GM06990 (cell line): ENCODE data around the gene ABHD13.

Experiments used
- DNase-seq: peaks from one replicate; pipeline ENCODE4 v3.0.0-alpha.2; 2011; ENCODE audit not compliant: insufficient read length; ENCODE audit errors: extremely low read depth
- H3K27me3 ChIP-seq: replicated peaks from 2 replicates; pipeline ENCODE4 v1.6.0; 2011; ENCODE audit warnings: low read length; ENCODE audit not compliant: control insufficient read depth, insufficient read depth
- H3K36me3 ChIP-seq: 2 replicates; pipeline ENCODE4 v1.5.1; 2011; ENCODE audit warnings: low read length; ENCODE audit not compliant: control insufficient read depth, insufficient read depth
- H3K4me3 ChIP-seq: replicated peaks from 2 replicates; pipeline ENCODE4 v1.5.1; 2011; ENCODE audit warnings: low read depth, mild to moderate bottlenecking, control low read depth, low read length
- TF ChIP-seq, protein P1 (sequence below): IDR thresholded peaks from 2 replicates; pipeline ENCODE4 v1.5.1; 2011; ENCODE audit warnings: low read length, control low read depth, mild to moderate bottlenecking, inconsistent platforms; ENCODE audit not compliant: insufficient read depth, poor library complexity, severe bottlenecking

ABHD13 gene

DNA sequence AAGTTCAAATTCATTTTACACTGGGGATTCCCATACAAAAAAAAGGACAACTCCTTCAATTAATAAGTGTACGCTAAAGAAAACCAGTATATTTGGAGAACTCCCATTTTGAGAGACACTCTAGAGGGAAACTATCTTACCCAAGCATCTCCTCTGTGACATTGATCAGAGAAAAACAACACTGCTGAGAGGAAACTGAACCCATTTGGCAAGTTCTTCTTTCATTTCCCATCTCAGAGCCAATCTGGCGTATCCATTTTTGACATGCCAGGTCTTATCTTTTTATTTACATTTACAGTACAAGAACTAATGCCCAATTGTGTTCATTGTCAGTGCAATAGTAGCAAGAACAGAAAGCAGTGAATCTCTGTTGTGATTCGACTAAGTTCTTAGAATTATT lies 33.0 kb upstream of the ABHD13 start:
- DNase-seq, result no peak
- no peaks in the 10 kb centered on the region for H3K36me3 ChIP-seq
- TF ChIP-seq, protein P1, sequence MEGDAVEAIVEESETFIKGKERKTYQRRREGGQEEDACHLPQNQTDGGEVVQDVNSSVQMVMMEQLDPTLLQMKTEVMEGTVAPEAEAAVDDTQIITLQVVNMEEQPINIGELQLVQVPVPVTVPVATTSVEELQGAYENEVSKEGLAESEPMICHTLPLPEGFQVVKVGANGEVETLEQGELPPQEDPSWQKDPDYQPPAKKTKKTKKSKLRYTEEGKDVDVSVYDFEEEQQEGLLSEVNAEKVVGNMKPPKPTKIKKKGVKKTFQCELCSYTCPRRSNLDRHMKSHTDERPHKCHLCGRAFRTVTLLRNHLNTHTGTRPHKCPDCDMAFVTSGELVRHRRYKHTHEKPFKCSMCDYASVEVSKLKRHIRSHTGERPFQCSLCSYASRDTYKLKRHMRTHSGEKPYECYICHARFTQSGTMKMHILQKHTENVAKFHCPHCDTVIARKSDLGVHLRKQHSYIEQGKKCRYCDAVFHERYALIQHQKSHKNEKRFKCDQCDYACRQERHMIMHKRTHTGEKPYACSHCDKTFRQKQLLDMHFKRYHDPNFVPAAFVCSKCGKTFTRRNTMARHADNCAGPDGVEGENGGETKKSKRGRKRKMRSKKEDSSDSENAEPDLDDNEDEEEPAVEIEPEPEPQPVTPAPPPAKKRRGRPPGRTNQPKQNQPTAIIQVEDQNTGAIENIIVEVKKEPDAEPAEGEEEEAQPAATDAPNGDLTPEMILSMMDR, result no peak
- no peak overlapping the region for H3K4me3 ChIP-seq
- H3K27me3 ChIP-seq, result no peaks in the 10 kb centered on the region

DNA sequence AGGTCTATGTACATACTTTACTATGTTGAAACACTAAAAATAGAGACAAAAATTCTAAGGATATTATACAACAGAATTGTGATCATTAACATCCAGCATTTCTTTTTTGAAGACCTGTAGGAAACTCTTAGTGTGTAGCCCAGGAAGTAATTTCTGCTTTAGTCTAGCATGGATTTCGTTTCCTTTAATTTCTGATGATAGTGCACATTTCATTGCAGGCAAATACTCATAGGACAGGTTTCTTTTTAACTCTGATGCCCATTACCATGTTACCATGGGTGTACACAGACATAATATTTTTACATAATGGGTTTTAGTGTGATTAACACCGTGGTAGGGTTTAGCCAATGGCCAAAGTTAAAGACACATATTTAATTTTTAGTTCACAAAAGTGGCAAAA lies 29.9 kb upstream of the ABHD13 start:
- no peaks in the 10 kb centered on the region for H3K36me3 ChIP-seq
- no peak for DNase-seq
- TF ChIP-seq, protein P1, result no peak
- H3K4me3 ChIP-seq, result no peak overlapping the region
- H3K27me3 ChIP-seq, result no peaks in the 10 kb centered on the region

DNA sequence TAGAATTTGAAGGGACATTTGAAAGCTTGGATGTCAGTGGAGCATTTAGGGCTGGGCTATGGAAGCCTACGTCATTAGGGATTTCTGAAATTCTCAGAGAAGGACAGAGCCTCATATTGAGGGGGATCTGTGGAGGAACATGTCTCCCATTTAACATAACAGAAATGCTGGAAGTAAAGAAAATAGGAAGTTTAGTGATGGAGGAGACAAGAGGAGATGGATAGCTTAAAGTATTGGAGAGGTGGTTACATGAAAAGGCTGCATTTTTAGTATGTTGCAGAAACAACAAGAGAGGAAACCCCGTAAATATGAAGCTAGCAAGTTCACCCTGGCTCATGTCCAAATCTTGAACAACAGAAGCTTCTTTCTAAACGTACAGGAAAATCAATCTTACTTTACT lies 27.3 kb upstream of the ABHD13 start:
- no peak for DNase-seq
- Histone ChIP-seq H3K36me3 (no peaks in the 10 kb centered on the region), H3K4me3 (no peak overlapping the region), H3K27me3 (no peaks in the 10 kb centered on the region)
- TF ChIP-seq, protein P1, result no peak

DNA sequence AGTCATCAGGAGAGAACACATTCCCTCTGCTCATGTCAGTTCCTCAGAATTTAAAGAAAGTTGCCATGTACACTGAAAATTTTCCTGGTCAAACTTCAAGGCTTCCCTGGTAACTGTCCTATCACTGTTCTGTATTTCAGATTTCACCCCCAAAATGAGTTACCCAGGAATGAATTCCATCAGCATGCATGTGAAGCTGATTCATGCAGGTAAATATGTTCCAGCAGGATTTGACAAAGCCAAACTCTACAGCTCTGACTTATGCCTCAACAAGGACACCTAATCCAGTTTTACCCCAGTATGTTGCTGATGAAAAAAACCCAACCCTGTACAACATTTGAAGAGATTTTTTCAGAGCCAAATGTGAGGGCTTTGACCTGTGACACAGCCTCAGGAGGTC lies 24.4 kb upstream of the ABHD13 start:
- TF ChIP-seq, protein P1, result no peak

DNA sequence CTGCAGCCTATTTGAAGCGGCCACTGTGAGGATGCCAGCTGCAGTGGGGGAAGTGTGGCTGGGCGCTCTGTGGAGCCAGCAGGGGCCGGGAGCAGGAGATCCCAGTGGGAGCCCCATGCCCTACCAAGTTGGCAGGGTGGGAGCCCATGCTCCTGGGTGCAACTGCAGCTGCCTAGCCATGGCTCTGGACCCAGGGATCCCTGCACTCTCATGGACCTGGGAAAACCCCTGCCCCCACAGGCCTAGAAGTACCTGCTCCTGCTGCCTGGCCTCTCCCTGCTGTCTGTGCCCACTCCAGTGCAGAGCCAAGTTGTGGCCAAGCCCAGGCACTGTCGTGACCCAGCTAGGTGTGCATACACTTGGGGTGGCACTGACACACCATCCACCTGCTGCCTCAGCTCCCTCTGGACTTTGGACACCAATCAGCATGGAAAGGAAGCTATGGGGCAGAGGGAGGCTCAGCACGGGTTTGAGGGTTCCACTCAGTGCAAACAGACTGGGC lies 23.7 kb upstream of the ABHD13 start:
- TF ChIP-seq, protein P1, result no peak
- no peaks in the 10 kb centered on the region for H3K36me3 ChIP-seq
- H3K4me3 ChIP-seq, result no peak overlapping the region
- H3K27me3 ChIP-seq, result no peaks in the 10 kb centered on the region
- no peak for DNase-seq

More for the DNA sequence above, 24.4 kb upstream of the ABHD13 start:
- no peaks in the 10 kb centered on the region for H3K36me3 ChIP-seq
- no peaks in the 10 kb centered on the region for H3K27me3 ChIP-seq
- no peak for DNase-seq
- no peak overlapping the region for H3K4me3 ChIP-seq

DNA sequence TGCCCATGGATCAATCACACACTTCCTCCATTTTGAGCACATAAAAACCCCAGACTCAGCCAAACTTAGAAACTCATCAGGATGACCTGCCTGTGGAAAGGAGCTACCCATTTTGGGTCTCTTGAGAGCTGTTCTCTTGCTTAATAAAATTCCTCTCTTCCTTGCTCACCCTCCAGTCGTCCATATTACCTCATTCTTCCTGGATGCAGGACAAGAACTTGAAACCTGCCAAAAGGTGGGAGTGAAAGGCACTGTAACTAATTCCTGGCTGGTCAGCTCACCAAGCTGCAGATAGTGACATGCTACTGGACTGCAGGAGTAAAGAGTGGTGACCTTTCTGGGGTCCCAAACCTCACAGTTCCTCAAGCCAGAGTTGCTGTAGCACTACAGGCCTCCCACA lies 23.0 kb upstream of the ABHD13 start:
- Histone ChIP-seq H3K4me3 (no peak overlapping the region), H3K36me3 (no peaks in the 10 kb centered on the region), H3K27me3 (no peaks in the 10 kb centered on the region)
- no peak for DNase-seq
- TF ChIP-seq, protein P1, result no peak
